DMS53 treated with DMSO at 0.1 percent for 48 hours (cell line): ENCODE results near the gene BORCS5.
A peak's percentile ranks its signal among the peaks of the same experiment; 100 is the strongest.
"Not testable (repeated sequence)": the region's sequence is repeated elsewhere in the genome, so short reads cannot be mapped to it uniquely, and the experiment has no call there.

Experiments used
- DNase-seq: peaks from one replicate; lab custom pipeline; 2025; ENCODE audit not compliant: unreplicated experiment; lab: John Stamatoyannopoulos, UW

The BORCS5 gene

DNA sequence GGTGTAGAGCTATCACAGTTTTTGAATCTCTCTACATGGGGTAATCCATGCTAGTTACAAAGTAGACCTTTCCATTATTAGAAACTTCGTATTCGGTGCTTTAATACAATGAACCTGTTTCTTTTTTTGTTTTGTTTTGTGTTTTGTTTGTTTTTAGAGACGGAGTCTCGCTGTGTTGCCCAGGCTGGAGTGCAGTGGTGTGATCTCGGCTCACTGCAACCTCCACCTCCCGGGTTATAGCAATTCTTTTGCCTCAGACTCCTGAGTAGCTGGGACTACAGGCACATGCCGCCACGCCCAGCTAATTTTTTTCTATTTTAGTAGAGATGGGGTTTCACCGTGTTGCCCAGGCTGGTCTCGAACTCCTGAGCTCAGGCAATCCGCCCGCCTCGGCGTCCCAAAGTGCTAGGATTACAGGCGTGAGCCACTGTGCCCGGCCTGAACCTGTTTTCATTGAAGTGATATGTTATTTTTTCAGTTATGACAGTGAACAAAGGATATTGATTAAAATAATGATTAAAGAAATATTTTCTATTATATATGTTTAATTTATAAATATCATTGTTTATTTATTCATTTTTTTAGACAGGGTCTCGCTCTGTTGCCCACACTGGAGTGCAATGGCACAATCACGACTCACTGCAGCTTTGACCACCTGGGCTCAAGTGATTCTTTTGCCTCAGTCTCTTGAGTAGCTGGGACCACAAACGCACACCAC is 5.3 kb upstream of the BORCS5 start:
- DNase-seq, result not testable (repeated sequence)

DNA sequence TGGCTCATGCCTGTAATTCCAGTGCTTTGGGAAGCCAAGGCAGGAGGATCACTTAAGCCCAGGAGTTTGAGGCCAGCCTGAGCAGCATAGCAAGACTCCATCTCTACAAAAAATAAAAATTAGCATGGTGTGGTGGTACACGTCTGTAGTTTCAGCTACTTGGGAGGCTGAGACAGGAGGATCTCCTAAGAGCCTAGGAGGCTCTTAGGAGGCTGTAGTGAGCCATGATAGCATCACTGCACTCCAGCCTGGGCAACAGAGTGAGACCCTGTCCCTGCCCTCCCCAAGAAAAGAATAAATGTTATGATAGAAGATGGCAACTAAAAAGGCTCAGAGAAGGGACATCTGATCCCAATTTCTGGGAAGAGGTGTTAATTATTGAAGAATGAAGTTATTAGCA is 3.6 kb upstream of the BORCS5 start:
- DNase-seq, result no peak

DNA sequence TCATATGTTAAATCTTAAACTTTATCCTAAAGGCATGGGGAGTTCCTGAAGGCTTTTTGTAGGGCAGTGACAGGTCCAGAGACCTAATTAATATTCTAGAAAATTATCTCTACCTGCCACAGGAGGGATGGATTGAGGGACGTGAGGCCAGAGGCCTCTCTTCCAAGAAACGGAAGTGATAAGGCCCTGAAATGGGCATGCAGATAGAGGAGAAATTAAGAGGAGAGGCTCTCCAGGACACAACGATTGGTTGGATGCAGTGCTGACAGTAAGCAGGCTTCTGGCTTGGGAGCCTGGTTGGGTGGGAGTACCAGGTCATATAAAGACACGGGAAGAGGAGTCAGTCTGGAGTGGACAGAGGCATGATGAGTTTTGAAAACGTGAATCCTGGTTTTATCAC is 3.1 kb upstream of the BORCS5 start:
- no peak for DNase-seq

DNA sequence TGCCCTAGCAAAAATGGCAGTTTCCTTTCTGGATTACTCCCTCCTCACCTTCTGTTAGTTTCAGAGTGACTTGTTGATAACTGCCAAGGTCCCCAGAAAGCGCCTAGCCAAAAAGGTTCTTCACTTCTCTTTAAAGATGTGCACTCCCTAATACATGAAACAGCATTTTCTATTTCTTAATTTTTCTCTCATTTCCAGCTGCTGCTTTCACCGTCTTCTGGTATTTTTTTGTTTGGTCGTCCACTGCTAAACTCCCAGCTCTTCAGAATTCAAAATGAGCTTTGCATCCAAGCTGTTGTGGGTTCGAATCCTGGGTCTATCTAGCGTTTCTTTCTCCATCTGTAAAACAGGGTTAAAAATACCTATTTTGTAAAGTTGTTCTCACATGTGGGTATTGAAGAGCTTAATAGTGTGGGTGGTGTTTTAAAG is 397 bp upstream of the BORCS5 start:
- no peak for DNase-seq

DNA sequence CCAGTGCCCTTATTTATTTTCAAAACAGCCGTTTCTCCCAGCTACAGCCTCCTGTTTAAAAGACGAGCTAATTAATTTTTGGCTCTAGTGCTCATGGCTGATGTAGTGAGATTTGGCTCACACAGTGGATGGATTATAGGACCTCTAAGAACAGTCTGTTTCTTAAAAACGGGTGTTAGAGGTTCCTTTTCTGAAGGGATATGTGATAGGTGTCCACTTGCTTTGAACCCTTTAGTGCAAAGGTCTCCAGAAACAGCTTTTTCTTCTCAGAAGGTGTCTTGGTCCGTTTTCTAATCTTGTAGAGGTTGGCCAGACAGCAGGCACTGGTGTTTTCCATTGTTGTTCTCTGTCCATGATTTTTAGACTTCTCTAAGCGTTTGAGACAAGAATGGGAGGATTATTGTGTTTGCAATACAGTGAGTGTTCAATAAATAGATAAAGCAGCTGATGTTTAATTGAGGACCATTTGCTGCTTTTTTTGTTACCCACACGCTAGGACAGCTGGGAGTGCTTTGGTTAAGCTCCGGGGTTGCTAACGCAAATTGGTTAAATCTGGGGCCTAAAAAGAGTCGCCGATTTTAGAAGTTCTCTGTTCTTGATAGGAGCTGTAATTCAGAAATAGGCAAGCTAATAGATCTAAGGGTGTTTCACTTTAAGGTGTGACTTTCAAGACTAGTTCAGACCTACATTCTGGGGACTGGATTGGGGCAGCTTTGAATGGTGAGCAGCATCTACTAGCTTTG is 1.0 kb downstream of the BORCS5 start:
- peak; percentile 79 for DNase-seq

DNA sequence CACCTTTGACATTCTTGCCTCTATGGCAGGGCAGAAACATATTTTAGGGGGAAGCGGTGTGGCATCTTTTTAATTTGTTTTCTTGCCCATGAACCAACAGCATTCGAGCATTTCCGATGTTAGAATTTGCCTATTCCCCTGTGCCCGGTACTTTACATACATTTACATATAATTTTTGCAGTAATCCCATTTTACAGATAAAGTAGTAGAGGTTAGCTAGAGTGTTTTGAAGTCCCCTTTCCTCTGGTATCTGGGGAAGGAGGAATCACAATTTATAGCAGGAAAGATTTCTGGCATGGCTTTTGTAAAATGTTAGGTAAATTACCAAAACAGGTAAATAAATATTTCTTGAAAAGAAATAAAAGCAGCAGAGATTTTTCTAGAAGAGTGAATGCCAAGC is 1.6 kb downstream of the BORCS5 start:
- no peak for DNase-seq

DNA sequence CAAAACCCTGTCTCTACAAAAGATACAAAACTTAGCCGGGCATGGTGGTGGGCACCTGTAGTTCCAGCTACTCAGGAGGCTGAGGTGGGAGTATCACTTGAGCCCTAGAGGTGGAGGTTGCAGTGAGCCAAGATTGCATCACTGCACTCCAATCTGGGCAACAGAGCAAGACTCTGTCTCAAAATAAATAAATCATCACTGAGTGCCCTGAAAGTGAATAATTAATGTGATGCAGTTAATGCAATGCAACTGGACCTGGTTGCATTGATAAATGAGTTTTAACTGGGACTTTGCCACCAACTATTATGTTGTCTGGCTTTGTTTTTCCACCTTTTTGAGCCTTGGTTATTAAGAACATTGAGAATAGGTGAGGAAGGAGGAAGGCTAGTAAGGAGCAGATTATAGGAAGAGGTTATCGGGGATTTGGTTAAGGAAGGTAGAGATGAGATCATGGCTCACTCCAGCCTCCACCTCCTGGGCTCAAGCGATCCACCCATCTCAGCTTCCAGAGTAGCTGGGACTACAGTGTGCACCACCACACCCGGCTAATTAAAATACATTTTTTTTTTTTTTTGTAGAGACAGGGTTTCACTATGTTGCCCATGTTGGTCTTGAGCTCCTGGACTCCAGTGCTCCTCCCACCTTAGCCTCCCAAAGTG is 8.0 kb downstream of the BORCS5 start:
- DNase-seq, result no peak

DNA sequence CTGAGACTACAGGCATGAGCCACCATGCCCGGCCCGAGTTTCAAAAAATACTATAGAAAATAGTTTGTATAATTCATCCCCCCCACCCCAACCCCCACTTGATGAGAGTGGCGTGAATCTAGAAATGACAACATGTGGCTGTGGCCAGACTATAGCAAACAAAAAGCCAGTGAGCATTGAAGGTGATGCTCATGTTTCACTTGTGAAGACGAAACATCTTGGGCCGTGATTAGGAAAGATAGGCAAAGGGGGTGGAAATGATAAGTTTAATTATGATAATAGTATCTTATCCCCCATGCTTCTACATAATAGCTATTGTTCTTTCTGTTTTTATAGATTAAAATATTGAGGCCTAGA is 8.5 kb downstream of the BORCS5 start:
- DNase-seq, result no peak

DNA sequence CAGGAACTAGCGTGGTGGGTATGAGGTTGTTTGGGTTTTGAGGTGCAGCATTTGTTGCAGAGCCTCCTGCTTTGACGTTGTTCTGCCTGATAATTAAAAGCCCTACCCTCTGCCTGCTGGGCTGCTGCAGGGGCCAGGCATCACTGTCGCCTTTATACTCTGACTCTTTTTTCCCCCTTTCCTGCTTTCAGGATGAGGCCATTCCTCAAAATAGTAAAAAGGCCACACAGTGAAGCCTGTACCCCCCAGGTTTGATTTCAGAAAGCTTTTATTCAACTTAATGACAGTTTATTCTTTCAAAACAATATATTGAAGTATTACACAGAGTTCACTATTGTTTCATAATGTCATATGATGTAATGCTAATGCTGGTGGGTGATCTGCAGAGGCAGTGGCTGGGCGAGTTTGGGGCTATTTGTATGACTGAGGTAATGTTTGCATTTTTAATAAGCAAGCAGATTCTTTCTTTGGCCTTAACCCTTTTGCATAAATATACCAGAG is 9.1 kb downstream of the BORCS5 start:
- no peak for DNase-seq

DNA sequence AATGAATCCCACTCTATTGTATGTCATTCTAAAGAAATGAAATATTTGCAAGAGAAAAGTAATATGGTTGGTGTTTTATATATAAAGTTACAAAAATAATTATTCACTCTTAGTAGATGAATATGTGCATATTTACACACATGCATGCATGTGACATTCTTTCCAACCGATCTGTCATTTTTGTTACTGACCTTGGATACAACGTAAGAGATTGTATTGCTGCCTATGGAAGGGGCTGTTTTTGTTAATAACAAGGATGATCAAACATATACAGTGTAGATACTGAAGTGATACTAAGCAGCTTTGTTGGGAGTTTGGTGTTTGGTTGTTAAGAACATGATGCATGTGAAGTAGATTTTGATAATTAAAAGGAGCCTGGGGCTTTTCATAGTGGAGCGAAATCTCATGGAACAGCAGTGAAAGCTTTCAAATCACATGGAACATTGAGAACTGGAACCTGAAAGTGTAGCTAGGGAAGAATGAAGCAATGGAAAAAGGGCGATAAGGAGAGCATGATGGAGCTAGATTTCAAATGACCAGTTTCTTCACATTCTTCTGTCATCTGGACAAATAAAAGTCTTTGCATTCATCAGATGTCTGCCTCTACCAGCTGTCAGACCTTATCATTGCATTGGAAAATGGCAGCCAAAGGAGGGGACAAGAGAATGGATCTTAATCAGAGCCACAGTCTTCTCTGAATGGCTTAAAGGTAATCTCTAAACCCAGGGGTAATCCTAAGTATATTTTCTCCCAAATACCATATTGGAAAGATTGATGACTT is 10.0 kb downstream of the BORCS5 start:
- no peak for DNase-seq

DNA sequence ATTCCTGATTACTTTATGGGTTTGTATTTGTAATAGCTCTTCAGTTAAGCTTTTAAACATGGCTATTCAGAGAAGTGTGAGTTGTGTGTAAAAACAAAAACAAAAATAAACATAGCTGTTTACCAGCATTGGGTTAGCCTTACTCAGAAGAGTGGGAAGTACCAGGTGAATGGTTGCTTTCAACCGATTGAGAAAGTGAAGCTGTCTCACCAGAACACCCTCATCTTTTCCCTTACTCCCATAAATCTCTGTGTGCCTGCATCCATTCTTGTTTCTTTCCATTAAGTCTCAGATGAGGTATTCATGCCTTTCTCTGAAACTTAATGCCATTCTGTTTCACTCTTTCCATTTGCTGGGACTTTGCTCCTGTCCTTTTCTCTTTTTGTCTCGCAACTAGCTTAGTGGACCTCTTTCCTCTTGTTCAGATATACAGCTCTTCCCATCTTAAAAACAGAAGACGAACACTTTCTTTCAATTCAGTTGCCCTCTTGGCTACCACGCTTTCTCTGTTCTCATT is 10.7 kb downstream of the BORCS5 start:
- no peak for DNase-seq

DNA sequence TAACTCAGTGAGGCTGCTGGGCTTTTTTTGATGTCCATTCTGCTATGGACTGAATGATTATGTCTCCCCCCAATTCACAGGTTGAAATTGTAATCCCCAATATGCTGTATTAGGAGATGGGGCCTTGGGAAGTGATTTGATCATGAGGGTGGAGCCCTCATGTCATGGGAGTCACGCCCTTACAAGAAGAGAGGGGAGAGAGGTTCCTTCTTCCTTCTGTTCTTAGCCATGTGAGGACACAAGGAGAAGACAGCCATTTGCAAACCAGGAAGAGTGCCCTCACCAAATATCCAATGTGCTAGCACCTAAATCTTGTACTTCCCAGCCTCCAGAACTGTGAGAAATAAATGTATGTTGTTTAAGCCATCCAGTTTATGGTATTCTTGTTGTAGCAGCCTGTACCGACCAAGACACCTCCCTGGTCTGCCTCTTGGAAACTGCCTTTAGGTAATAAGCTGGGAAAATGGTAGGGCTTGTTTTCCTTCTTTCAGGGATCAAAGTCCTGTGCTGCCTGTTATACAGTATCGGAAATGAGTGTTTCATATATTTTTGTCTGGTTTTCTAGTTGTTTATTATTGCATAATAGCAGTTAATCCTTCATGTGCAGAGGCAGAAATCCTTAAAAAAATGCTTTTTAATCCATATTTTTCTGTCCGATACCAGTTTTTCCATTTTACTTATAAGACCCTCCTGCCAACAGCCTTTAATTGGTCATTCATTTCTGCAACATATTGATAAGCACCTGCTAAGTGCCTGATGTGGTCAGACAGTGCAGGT is 16.3 kb downstream of the BORCS5 start:
- no peak for DNase-seq

DNA sequence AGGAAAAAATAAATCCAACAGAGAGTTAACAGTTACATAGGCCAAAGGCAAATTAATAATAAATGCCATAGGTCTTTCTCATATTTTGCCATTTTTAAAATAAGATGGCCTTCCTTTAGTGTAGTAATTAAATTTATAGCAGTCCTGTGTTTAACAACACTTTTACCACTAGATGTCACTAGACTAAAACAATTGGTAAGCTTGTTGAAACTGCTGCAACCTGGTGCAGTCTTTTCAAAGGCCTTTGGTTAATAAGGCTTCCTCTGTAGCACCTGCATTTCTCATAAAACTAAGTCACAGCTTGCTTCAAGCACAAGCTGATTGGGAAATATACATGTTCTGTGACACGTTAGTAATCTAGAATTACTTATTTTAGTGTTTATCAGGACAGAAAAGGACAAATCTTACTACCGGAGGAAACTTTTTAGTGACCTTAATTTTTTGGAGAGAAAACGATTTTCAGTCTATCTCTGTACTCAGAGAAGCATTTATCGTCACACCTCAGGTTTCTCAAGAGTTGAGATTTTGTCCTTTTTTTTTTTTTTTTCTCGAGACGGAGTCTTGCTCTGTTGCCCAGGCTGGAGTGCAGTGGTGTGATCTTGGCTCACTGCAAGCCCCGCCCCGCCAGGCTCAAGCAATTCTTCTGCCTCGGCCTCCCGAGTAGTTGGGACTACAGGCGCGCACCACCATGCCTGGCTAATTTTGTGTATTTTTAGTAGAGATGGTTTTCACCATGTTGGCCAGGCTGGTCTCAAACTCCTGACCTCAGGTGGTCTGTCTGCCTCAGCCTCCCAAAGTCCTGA is 20.0 kb downstream of the BORCS5 start:
- peak; percentile 96 for DNase-seq

DNA sequence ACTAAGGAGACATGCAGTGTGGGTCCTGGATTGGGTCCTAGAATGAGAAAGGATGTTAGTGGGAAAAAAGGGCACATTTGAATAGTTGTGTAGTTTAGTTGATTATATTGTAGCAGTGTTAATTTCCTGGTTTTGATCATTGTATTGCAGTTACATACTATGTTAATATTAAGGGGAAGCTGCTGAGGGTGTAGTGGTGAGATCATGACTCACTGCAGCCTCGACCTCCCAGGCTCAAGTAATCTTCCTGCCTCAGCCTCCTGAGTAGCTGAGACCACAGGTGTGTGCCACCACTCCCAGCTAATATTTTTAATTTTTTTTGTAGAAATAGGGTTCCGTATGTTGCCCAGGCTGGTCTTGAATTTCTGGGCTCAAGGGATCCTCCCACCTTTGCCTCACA is 21.7 kb downstream of the BORCS5 start:
- DNase-seq, result no peak

DNA sequence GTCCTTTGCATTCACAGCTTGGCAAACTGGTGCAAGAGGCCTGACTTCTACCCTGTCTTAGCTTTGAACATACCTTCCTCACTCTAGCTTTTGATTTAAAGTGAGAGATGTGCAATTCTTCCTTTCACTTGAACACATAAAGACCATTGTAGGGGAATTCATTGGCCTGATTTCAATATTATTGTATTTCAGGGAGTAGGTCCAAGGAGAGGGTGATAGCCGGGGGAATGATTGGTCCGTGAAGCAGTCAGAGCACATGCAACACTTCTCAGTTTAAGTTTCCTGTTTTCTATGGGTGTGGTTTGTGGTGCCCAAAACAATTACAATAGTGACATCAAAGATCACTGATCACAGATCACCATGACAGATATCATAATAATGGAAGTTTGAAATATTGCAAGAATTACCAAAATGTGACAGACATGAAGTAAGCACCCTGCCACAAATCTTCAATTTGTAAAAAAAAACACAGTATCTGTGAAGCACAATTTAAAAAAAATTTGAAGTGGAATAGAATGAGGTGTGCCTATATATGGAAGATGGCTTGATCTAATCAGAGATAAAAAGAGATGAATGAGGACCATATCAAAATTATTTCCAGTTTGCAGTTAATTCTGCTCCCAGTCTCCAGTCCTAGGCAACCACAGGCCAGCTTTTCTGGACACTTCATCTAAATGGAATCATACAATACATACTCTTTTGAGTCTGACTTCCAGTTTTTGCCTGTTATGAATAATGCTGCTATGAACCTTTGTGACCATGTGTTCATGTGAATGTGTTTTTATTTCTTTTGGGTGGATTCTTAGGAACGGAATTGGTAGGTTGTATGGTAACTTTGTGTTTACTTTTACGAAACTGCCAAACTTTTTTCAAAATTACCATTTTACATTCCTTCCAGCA is 23.2 kb downstream of the BORCS5 start:
- no peak for DNase-seq

DNA sequence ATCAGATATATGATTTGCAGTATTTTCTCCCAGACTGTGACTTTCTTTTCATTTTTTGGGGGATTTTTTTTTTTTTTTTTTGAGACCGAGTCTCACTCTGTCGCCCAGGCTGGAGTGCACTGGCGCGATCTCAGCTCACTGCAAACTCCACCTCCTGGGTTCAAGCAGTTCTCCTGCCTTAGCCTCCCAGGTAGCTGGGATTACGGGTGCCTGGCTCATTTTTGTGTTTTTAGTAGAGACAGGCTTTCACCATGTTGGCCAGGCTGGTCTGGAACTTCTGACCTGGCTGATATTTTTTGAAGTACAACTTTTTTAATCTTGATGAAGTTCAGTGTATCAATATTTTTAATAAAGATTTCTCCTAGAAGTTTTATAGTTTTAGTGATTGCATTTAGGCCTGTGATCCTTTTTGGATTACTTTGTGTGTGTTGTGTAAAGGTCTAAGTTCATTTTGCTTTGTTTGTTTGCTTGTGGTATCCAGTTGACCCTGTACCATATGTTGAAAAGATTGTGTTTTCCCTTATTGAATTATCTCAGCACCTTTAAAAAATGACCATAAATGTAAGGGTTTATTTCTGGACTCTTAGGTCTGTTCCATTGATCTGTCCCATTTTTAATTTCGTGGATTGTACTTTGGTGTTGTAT is 24.2 kb downstream of the BORCS5 start:
- DNase-seq, result no peak

DNA sequence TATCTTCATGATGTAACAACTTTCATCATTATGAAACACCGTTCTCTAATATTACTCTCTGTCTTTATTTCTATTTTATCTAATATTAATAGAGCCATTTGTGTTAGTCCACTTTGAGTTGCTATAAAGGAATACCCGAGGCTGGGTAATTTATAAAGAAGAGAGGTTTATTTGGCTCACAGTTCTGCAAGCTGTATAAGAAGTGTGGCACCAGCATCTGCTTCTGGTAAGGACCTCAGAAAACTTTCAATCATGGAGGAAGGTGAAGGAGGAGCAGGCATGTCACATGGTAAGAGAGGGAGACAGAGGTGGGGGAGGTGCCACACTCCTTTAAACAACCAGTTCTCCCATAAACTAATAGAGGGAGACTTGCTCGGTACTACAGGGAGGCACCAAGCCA is 25.1 kb downstream of the BORCS5 start:
- DNase-seq, result no peak
